GM19099 (cell line): Measurements from ENCODE around the gene P2RX1.

ENCODE experiments used
- POLR2A ChIP-seq: IDR thresholded peaks from 3 replicates; pipeline ENCODE4 v1.6.1; 2011; ENCODE audit warnings: low read depth; ENCODE audit not compliant: insufficient read length; ENCODE audit errors: extremely low read depth

The P2RX1 gene

GRCh38 chr17:3879591-3880417, 36.5 kb downstream of the P2RX1 start:
- no peak for TF ChIP-seq POLR2A

- TF ChIP-seq POLR2A = no peak
Observed at GRCh38 chr17:3879186-3879585, 37.1 kb downstream of the P2RX1 start.

- TF ChIP-seq POLR2A = no peak
Observed at GRCh38 chr17:3877220-3877619, 39.0 kb downstream of the P2RX1 start.

DNA sequence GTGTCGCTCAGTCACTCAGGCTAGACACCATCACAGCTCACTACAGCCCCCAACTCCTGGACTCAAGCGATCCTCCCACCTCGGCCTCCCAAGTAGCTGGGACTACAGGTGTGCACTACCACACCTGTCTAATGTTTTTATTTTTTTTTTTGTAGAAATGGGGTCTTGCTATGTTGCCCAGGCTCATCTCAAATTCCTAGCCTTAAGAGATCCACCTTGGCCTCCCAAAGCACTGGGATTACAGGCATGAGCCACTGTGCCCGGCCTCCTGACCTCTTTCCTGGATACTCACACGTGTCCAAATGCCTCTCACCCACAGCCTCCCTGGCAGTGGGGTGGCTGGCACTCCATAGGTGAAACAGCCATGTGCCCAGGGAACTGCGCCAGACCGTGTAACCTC, 40.9 kb downstream of the P2RX1 start:
- no peak for TF ChIP-seq POLR2A

DNA sequence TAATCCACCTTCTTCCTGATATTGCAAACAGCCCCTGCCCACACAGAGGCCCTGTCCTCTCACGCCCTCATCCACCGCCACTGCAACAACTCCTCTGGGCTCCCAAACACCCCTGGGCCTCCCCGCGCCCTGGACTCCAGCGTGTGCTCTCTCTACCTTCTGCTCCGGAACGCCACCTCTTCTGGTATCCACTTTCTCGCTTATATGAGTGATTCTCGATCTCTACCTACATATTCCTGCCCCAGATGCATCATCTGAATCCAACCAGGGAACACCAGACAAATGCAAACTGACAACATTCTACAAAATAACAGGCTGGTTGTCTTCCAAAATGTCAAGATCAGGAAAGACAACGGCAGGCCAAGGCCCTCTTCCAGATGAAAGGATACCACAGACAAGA, 42.4 kb downstream of the P2RX1 start:
- no peak for TF ChIP-seq POLR2A

GRCh38 chr17:3870871-3871306, 45.4 kb downstream of the P2RX1 start:
- no peak for TF ChIP-seq POLR2A

- no peak for TF ChIP-seq POLR2A
Observed at GRCh38 chr17:3867606-3868005, 48.7 kb downstream of the P2RX1 start.

DNA sequence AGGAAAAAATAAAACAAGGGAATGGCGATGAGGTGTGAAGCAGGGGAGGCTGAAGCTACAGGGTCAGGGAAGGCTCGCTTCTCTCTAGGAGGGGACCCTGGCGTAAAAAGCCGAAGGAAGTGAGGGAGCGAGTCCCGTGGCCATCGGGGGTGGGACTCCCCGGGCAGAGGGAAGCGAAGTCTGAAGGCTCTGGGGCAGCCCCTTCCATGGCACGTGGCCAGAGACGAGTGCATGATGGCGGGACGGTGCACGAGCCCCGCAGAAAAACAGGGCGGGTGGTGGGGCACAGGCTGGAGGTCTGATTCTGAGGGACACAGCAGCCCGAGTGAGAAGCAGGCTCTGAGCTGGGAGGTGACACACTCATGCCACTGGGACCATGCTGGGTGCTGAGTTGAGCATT, 49.2 kb downstream of the P2RX1 start:
- no peak for TF ChIP-seq POLR2A

DNA sequence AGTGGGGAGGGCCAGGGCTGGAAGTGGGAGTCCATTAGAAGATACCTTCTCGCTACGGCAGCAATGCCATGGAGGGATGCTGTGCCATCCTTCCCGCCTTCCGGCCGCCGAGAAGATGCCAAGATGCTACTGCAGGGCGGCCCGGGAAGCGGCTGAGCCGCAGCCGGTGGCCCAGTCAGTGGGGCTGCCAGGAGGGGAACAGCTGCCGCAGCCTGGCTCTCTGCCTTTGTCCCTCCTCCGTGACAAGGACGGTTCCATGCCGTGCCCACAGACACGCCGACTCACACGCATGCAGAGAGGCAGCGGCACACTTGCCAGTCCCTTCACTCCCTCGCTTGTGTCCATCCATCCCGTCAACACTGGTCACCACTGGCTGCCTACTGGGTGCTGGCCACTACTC, 50.0 kb downstream of the P2RX1 start:
- no peak for TF ChIP-seq POLR2A

DNA sequence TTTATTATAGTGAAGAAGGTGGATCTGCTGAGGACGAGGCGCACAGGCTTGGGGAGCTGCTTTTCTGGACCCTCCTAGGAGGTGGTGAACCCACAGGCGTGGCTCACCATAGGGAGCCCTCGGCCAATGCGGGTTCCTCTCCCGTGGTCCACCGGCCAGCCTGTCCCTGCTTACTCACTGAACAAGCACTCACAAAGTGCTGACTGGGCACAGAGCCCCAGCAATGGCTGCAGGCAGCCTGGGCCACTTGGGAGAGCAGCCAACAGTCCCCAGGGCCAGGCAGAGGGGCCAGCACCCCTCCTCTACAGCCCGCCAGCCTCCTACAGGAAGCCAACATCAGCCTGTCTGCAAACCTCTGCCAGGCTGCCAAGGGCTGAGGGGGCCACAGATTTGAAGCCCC, 51.1 kb downstream of the P2RX1 start:
- TF ChIP-seq POLR2A = no peak

DNA sequence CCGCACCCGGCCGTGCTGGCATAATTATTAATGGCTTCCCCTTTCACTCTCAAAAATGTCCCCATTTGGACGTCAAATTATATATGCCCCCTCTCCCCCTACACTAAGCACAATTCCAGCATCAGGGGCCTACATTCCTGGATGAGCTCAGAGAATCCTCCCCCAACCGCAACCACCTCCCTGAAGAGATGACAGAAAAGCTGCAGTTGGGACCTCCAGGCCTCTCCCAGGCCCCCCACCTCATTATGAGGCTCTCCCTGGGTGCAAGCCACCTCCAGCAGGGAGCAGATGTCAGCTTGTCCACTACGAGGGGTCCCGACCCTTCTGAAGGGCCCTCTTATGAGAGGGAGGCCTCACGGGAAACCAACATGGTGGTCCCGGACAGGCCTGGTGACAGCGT, 51.7 kb downstream of the P2RX1 start:
- no peak for TF ChIP-seq POLR2A

- TF ChIP-seq POLR2A = no peak
Observed at GRCh38 chr17:3861761-3862681, 54.2 kb downstream of the P2RX1 start.

GRCh38 chr17:3860939-3861700, 55.1 kb downstream of the P2RX1 start:
- TF ChIP-seq POLR2A = no peak

- no peak for TF ChIP-seq POLR2A
Observed at GRCh38 chr17:3859940-3860339, 56.3 kb downstream of the P2RX1 start.
